ENCODE results near the gene NKAIN2.

DNA sequence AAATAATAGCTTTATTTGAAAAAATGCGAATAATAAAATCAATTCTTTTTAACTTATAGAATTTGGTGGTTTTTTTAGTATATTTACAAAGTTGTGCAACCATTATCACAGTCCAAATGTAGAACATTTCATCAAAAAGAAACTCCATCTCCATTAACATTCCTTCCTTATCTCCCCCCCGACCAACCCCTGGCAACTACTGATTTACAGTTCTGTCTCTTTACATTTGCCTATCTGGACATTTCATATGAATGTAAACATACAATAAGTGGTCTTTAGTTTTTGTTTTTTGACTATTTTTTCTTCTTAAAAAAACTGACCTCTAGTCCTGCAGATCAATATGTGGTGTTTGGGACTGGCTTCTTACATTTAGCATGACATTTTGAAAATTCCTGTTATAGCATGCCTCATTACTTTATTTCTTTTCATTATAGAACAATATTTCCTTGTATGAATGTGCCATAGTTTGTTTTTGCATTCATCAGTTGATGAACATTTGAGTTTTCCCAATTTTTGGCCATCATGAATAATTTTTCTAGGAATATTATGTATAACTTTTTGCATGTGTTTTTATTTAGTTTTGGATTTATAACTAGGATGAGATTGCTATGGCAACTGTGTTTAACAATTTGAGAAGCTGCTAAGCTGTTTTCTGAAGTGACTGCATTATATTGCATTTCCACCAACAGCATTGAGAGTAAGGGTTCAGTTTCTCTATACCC lies 344.7 kb downstream of the NKAIN2 start:
- TF ChIP-seq POLR2A (IDR thresholded peaks at IDR 0.05; ENCODE audit: low read depth, low read length) (no peak), POLR2AphosphoS5 (IDR thresholded peaks at IDR 0.05; ENCODE audit: insufficient read depth, low read depth, low read length) (no peak), EZH2 (IDR thresholded peaks at IDR 0.05; ENCODE audit: borderline replicate concordance, low read depth, low read length, severe bottlenecking) (no peak), CTCF (IDR thresholded peaks at IDR 0.05; ENCODE audit: extremely low read depth in 1 of 2, insufficient read depth in 1 of 2, low read depth in 1 of 2, low read length in 2 of 2) (no peak), GATA2 (IDR thresholded peaks at IDR 0.05; ENCODE audit: insufficient read depth, insufficient read length, low read depth, low read length) (no peak), JUN (IDR thresholded peaks at IDR 0.05; ENCODE audit: borderline replicate concordance, insufficient read depth, insufficient read length, low read depth) (no peak), FOS (IDR thresholded peaks at IDR 0.05; ENCODE audit: borderline replicate concordance, insufficient read depth, low read length) (no peak), MYC (IDR thresholded peaks at IDR 0.05; ENCODE audit: low read depth, low read length) (no peak)
- TF ChIP-seq, protein P1, sequence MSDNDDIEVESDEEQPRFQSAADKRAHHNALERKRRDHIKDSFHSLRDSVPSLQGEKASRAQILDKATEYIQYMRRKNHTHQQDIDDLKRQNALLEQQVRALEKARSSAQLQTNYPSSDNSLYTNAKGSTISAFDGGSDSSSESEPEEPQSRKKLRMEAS (IDR thresholded peaks at IDR 0.05; ENCODE audit: insufficient read depth, insufficient read length), result no peak
